ENCODE measurements around the gene CALML6.
A peak's percentile ranks its signal among the peaks of the same experiment; 100 is the strongest.

- TF ChIP-seq, protein P1, sequence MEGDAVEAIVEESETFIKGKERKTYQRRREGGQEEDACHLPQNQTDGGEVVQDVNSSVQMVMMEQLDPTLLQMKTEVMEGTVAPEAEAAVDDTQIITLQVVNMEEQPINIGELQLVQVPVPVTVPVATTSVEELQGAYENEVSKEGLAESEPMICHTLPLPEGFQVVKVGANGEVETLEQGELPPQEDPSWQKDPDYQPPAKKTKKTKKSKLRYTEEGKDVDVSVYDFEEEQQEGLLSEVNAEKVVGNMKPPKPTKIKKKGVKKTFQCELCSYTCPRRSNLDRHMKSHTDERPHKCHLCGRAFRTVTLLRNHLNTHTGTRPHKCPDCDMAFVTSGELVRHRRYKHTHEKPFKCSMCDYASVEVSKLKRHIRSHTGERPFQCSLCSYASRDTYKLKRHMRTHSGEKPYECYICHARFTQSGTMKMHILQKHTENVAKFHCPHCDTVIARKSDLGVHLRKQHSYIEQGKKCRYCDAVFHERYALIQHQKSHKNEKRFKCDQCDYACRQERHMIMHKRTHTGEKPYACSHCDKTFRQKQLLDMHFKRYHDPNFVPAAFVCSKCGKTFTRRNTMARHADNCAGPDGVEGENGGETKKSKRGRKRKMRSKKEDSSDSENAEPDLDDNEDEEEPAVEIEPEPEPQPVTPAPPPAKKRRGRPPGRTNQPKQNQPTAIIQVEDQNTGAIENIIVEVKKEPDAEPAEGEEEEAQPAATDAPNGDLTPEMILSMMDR (tag by site-specific recombination; IDR thresholded peaks at IDR 0.05), result no peak
- TF ChIP-seq, protein P2, sequence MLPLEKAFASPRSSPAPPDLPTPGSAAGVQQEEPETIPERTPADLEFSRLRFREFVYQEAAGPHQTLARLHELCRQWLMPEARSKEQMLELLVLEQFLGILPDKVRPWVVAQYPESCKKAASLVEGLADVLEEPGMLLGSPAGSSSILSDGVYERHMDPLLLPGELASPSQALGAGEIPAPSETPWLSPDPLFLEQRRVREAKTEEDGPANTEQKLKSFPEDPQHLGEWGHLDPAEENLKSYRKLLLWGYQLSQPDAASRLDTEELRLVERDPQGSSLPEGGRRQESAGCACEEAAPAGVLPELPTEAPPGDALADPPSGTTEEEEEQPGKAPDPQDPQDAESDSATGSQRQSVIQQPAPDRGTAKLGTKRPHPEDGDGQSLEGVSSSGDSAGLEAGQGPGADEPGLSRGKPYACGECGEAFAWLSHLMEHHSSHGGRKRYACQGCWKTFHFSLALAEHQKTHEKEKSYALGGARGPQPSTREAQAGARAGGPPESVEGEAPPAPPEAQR (tag by site-specific recombination; IDR thresholded peaks at IDR 0.05), result no peak
- TF ChIP-seq ZEB2 (tag by site-specific recombination; IDR thresholded peaks at IDR 0.05) (0 out of 2 replicates have a peak, but pooled peaks have one; percentile 34), ZNF23 (tag by site-specific recombination; IDR thresholded peaks at IDR 0.05; ENCODE audit: borderline replicate concordance) (no peak), ZNF423 (tag by site-specific recombination; IDR thresholded peaks at IDR 0.05) (peak; percentile 57; the same call in 1 of the 2 replicates), ZNF677 (tag by site-specific recombination; IDR thresholded peaks at IDR 0.05) (no peak), RBAK (tag by site-specific recombination; IDR thresholded peaks at IDR 0.05) (no peak), ZNF157 (tag by site-specific recombination; IDR thresholded peaks at IDR 0.05) (no peak)
Measured at GRCh38 chr1:1908506-1908791, 6.6 kb upstream of the CALML6 start.
